ENCODE data around the gene IFT25. TPM values are rescaled to one million over a fixed set of nuclear protein-coding genes. Genes with fewer than 3 reads are reported as not detected.

IFT25 gene
- total and polyA plus RNA-seq, 2 experiments from 2014 or later: 27.4 to 69.0 TPM

- Histone ChIP-seq H3K27me3 (no peaks in the 10 kb centered on the region), H3K9me3 (ENCODE audit: low read depth) (no peaks in the 10 kb centered on the region), H3K4me2 (no peak overlapping the region), H3K4me3 (no peak overlapping the region), H3K36me3 (replicated peaks; ENCODE audit: insufficient read depth, low read depth) (no peaks in the 10 kb centered on the region), H3K27ac (peak overlapping the region; percentile 54), H3K9me2 (replicated peaks; ENCODE audit: insufficient read depth) (no peaks in the 10 kb centered on the region), H4K20me1 (ENCODE audit: insufficient read depth, poor library complexity, severe bottlenecking) (no peaks in the 10 kb centered on the region), H3K79me2 (no peaks in the 10 kb centered on the region), H2AFZ (no peak overlapping the region), H3K4me1 (ENCODE audit: insufficient read depth) (peaks cover 28% of the 10 kb centered on the region)
- 77% methylated on average over 7 of the region's 7 CpGs for WGBS (ENCODE audit: low lambda C conversion rate, missing lambda C conversion rate)
- DNase-seq (ENCODE audit: low spot score): no peak
- TF ChIP-seq CTCF (IDR thresholded peaks at IDR 0.05; ENCODE audit: poor library complexity): no peak
- TF ChIP-seq EZH2 (IDR thresholded peaks at IDR 0.05; ENCODE audit: borderline replicate concordance): no peak
- TF ChIP-seq EZH2phosphoT487 (IDR thresholded peaks at IDR 0.05; ENCODE audit: low read depth, severe bottlenecking, unreplicated experiment): no peak
Measured at GRCh38 chr1:53967409-53968124, 22.1 kb upstream of the IFT25 start.

DNA sequence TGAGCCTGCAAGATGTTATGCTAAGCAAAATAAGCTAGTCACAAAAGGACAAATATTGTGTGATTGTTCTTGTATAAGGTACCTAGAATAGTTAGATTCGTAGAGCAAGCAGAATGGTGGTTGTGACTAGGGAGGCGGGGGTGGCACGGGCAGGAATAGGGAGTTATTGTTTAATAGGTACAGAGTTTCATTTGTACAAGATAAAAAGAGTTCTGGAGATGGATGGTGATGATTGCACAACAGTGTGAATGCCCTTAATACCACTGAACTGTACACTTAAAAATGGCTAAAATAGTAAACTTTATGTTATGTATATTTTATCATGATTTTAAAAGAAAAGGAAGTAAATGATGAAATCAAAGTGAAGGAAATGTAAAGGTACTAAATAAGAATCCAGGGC, 21.3 kb upstream of the IFT25 start:
- no peaks in the 10 kb centered on the region for H4K20me1 ChIP-seq (ENCODE audit: insufficient read depth, poor library complexity, severe bottlenecking)
- no peak overlapping the region for H3K4me2 ChIP-seq
- peaks cover 28% of the 10 kb centered on the region for H3K4me1 ChIP-seq (ENCODE audit: insufficient read depth)
- H3K9me2 ChIP-seq (replicated peaks; ENCODE audit: insufficient read depth): no peaks in the 10 kb centered on the region
- H3K9me3 ChIP-seq (ENCODE audit: low read depth): no peaks in the 10 kb centered on the region
- no peak overlapping the region for H2AFZ ChIP-seq
- WGBS (ENCODE audit: low lambda C conversion rate, missing lambda C conversion rate): 79% methylated on average over 3 of the region's 3 CpGs
- H3K27ac ChIP-seq: peak overlapping the region; percentile 54
- DNase-seq (ENCODE audit: low spot score): no peak
- no peaks in the 10 kb centered on the region for H3K27me3 ChIP-seq
- no peaks in the 10 kb centered on the region for H3K79me2 ChIP-seq
- H3K36me3 ChIP-seq (replicated peaks; ENCODE audit: insufficient read depth, low read depth): no peaks in the 10 kb centered on the region
- no peak overlapping the region for H3K4me3 ChIP-seq
- TF ChIP-seq EZH2 (IDR thresholded peaks at IDR 0.05; ENCODE audit: borderline replicate concordance) (no peak), CTCF (IDR thresholded peaks at IDR 0.05; ENCODE audit: poor library complexity) (no peak), EZH2phosphoT487 (IDR thresholded peaks at IDR 0.05; ENCODE audit: low read depth, severe bottlenecking, unreplicated experiment) (no peak)

DNA sequence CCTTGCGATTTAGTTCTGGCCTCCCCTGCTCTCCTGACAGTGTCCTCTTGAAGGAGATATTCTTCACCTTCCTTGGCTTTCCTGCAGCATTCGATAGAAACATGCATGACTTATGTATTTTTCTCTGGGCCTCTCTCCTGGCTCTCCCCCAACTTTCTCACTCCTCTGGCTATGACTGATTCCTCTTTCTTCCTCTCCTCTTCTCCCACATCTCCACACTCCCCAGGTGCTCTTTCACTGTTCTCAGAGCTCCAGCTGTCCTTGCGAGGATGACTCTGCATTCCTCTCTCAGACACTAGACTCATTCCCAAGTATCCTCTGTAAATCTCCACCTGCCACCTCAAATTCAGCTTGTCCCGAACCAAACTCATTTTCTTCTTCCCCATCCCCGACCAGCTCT, 18.6 kb upstream of the IFT25 start:
- Histone ChIP-seq H3K4me3 (no peak overlapping the region), H2AFZ (no peak overlapping the region), H4K20me1 (ENCODE audit: insufficient read depth, poor library complexity, severe bottlenecking) (no peaks in the 10 kb centered on the region), H3K36me3 (replicated peaks; ENCODE audit: insufficient read depth, low read depth) (no peaks in the 10 kb centered on the region), H3K79me2 (peaks cover 10% of the 10 kb centered on the region), H3K27ac (no peak overlapping the region), H3K27me3 (no peaks in the 10 kb centered on the region), H3K9me3 (ENCODE audit: low read depth) (no peaks in the 10 kb centered on the region), H3K9me2 (replicated peaks; ENCODE audit: insufficient read depth) (no peaks in the 10 kb centered on the region), H3K4me1 (ENCODE audit: insufficient read depth) (peaks cover 28% of the 10 kb centered on the region), H3K4me2 (no peak overlapping the region)
- 93% methylated on average over 5 of the region's 5 CpGs for WGBS (ENCODE audit: low lambda C conversion rate, missing lambda C conversion rate)
- TF ChIP-seq EZH2phosphoT487 (IDR thresholded peaks at IDR 0.05; ENCODE audit: low read depth, severe bottlenecking, unreplicated experiment) (no peak), CTCF (IDR thresholded peaks at IDR 0.05; ENCODE audit: poor library complexity) (no peak), EZH2 (IDR thresholded peaks at IDR 0.05; ENCODE audit: borderline replicate concordance) (no peak)
- no peak for DNase-seq (ENCODE audit: low spot score)
